Smooth muscle cell (in vitro differentiated cells): ENCODE data around the gene HMGCR. TPM values are rescaled to one million over a fixed set of nuclear protein-coding genes. Genes with fewer than 3 reads are reported as not detected.
A peak's percentile ranks its signal among the peaks of the same experiment; 100 is the strongest.
"Not testable (repeated sequence)": the region's sequence is repeated elsewhere in the genome, so short reads cannot be mapped to it uniquely, and the experiment has no call there.

Experiments
- DNase-seq: peaks from one replicate; lab custom pipeline; 2025; ENCODE audit not compliant: unreplicated experiment; lab: John Stamatoyannopoulos, UW
- H2AFZ ChIP-seq: fragments of 200-600 bp; sonication (generic); 2 replicates; pipeline ENCODE4 v1.6.0; 2016; ENCODE audit warnings: antibody characterized with exemption, low read depth, mild to moderate bottlenecking
- H3F3A ChIP-seq: fragments of 200-600 bp; sonication (generic); 2 replicates; pipeline ENCODE4 v1.6.0; 2017; ENCODE audit warnings: antibody characterized with exemption, low read depth
- H3K27ac ChIP-seq: fragments of 200-600 bp; sonication (generic); 2 replicates; pipeline ENCODE4 v1.5.1; 2016; ENCODE audit warnings: low read depth, mild to moderate bottlenecking
- H3K27me3 ChIP-seq: fragments of 200-600 bp; sonication (generic); 2 replicates; pipeline ENCODE4 v1.6.1; 2016; ENCODE audit warnings: low read depth, mild to moderate bottlenecking
- H3K36me3 ChIP-seq: fragments of 200-600 bp; sonication (generic); 2 replicates; pipeline ENCODE4 v1.5.1; 2016; ENCODE audit warnings: low read depth
- H3K4me1 ChIP-seq: fragments of 200-600 bp; sonication (generic); 2 replicates; pipeline ENCODE4 v1.5.1; 2016; ENCODE audit warnings: low read depth
- H3K4me2 ChIP-seq: fragments of 200-600 bp; sonication (generic); 2 replicates; pipeline ENCODE4 v1.6.0; 2016; ENCODE audit warnings: mild to moderate bottlenecking
- H3K4me3 ChIP-seq: fragments of 200-600 bp; sonication (generic); 2 replicates; pipeline ENCODE4 v1.5.1; 2016; ENCODE audit warnings: mild to moderate bottlenecking
- H3K79me2 ChIP-seq: fragments of 200-600 bp; sonication (generic); 2 replicates; pipeline ENCODE4 v1.6.0; 2016; ENCODE audit warnings: low read depth, mild to moderate bottlenecking
- H3K9ac ChIP-seq: fragments of 200-600 bp; sonication (generic); 2 replicates; pipeline ENCODE4 v1.6.0; 2016; ENCODE audit warnings: low read depth
- H3K9me3 ChIP-seq: fragments of 200-600 bp; sonication (generic); replicated peaks from 2 replicates; pipeline ENCODE4 v1.5.1; 2016; ENCODE audit warnings: low read depth
- H4K20me1 ChIP-seq: fragments of 200-600 bp; sonication (generic); 2 replicates; pipeline ENCODE4 v1.6.0; 2016; ENCODE audit warnings: low read depth
- CTCF ChIP-seq: fragments of 200-600 bp; sonication (generic); IDR thresholded peaks from 2 replicates; pipeline ENCODE4 v1.5.1; 2017; ENCODE audit warnings: borderline replicate concordance, mild to moderate bottlenecking, antibody characterized with exemption; ENCODE audit not compliant: insufficient read depth, poor library complexity, severe bottlenecking
- WGBS: methylation state at CpG from one replicate; pipeline ENCODE4 v1.1.7; 2016; ENCODE audit warnings: low lambda C conversion rate; 5-methylcytosine and 5-hydroxymethylcytosine counted together
- polyA plus RNA-seq: library from polyadenylated mRNA; unstranded; fragments of >200 nt; fragmentation: Nextera tagmentation; extraction: Ambion mirVana; gene quantifications from 2 replicates; pipeline ENCODE4 v1.2.1, GENCODE V29; 2016
- total RNA-seq: library from RNA; depleted of rRNA; stranded (reverse); fragments of >200 nt; gene quantifications from 2 replicates; pipeline ENCODE4 v1.2.3, GENCODE V29; 2014

The HMGCR gene
- total and polyA plus RNA-seq, 2 experiments from 2014 or later = 72.3 to 160 TPM

DNA sequence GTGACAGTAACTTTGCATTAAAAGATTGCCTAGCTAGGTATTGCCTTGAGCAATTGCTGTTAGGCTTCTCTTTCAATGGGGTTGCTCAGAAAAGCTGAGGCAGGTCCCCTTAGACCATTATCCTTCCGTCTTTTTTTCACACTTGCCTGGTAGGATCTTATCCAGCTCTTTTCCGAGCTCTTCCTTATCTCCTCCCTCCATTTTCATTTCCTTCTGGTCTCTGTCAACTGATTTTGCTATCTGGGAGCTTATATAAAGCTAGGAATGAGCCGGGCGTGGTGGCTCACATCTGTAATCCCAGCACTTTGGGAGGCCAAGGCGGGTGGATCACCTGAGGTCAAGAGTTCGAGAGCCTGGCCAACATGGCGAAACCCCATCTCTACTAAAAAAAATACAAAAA lies 6.6 kb upstream of the HMGCR start:
- Histone ChIP-seq H3K27ac (no peak overlapping the region), H3K4me2 (no peak overlapping the region), H3K27me3 (no peaks in the 10 kb centered on the region), H3K4me3 (no peak overlapping the region), H3K36me3 (no peaks in the 10 kb centered on the region), H3K9me3 (no peaks in the 10 kb centered on the region), H3K4me1 (no peaks in the 10 kb centered on the region), H3K9ac (no peak overlapping the region), H3K79me2 (no peaks in the 10 kb centered on the region), H2AFZ (no peak overlapping the region), H4K20me1 (no peaks in the 10 kb centered on the region), H3F3A (no peaks in the 10 kb centered on the region)
- no peak for DNase-seq
- TF ChIP-seq CTCF = no peak
- WGBS = 57% methylated on average over 7 of the region's 7 CpGs

GRCh38 chr5:75331095-75332090 lies 5.6 kb upstream of the HMGCR start:
- H3K36me3 ChIP-seq = no peaks in the 10 kb centered on the region
- H3K4me3 ChIP-seq = no peak overlapping the region
- H3K9ac ChIP-seq = no peak overlapping the region
- TF ChIP-seq CTCF = no peak
- no peak overlapping the region for H3K27ac ChIP-seq
- no peaks in the 10 kb centered on the region for H3K27me3 ChIP-seq
- no peaks in the 10 kb centered on the region for H3K79me2 ChIP-seq
- H3K9me3 ChIP-seq = no peaks in the 10 kb centered on the region
- WGBS = 78% methylated on average over 4 of the region's 4 CpGs
- H3K4me2 ChIP-seq = no peak overlapping the region
- H2AFZ ChIP-seq = peak overlapping the region; percentile 32
- no peak for DNase-seq
- no peaks in the 10 kb centered on the region for H4K20me1 ChIP-seq
- H3F3A ChIP-seq = peaks cover 2% of the 10 kb centered on the region
- H3K4me1 ChIP-seq = peaks cover 6% of the 10 kb centered on the region

DNA sequence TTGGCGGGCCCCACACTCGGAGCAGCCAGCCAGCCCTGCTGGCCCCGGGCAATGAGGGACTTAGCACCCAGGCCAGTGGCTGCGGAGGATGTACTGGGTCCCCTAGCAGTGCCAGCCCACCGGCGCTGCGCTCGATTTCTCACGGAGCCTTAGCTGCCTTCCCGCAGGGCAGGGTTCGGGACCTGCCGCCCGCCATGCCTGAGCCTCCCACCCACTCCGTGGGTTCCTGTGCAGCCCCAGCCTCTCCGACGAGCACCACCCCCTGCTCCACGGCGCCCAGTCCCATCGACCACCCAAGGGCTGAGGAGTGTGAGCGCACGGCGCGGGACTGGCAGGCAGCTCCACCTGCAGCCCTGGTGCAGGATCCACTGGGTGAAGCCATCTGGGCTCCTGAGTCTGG lies 3.3 kb upstream of the HMGCR start:
- 97% methylated on average over 19 of the region's 23 CpGs for WGBS
- not testable (repeated sequence) for H3K9ac ChIP-seq, H3K4me3 ChIP-seq, H3K9me3 ChIP-seq, H3K4me2 ChIP-seq, H3K36me3 ChIP-seq, H3K27ac ChIP-seq, H2AFZ ChIP-seq, H3F3A ChIP-seq, H3K27me3 ChIP-seq, H3K4me1 ChIP-seq, DNase-seq
- H4K20me1 ChIP-seq = peaks cover 15% of the 10 kb centered on the region
- H3K79me2 ChIP-seq = peaks cover 17% of the 10 kb centered on the region

DNA sequence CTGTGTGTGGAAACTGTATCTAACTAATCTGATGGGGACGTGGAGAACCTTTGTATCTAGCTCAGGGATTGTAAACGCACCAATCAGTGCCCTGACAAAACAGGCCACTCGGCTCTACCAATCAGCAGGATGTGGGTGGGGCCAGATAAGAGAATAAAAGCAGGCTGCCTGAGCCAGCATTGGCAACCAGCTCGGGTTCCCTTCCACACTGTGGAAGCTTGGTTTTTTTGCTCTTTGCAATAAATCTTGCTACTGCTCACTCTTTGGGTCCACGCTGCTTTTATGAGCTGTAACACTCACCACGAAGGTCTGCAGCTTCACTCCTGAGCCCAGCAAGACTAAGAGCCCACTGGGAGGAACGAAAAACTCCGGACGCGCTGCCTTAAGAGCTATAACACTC lies 2.6 kb upstream of the HMGCR start:
- not testable (repeated sequence) for DNase-seq
- peaks cover 20% of the 10 kb centered on the region for H4K20me1 ChIP-seq

More for the DNA sequence above, 2.6 kb upstream of the HMGCR start:
- WGBS = 86% methylated on average over 10 of the region's 10 CpGs
- H3K27ac ChIP-seq, H3K9ac ChIP-seq, H3K4me1 ChIP-seq, H2AFZ ChIP-seq, H3K27me3 ChIP-seq, H3K4me3 ChIP-seq, H3K36me3 ChIP-seq, H3F3A ChIP-seq, H3K9me3 ChIP-seq, H3K4me2 ChIP-seq: not testable (repeated sequence)
- H3K79me2 ChIP-seq = peaks cover 22% of the 10 kb centered on the region
